GM23248 (cell line): ENCODE results near the gene TBC1D22A. TPM values are rescaled to one million over a fixed set of nuclear protein-coding genes. Genes with fewer than 3 reads are reported as not detected.
A peak's percentile ranks its signal among the peaks of the same experiment; 100 is the strongest.

Source experiments
- DNase-seq: peaks from one replicate; pipeline ENCODE4 v3.0.0-alpha.2; 2015
- H2AFZ ChIP-seq: fragments of 200-600 bp; sonication (generic); 2 replicates; pipeline ENCODE4 v1.6.1; 2016; ENCODE audit warnings: antibody characterized with exemption
- H3F3A ChIP-seq: fragments of 200-600 bp; sonication (generic); 2 replicates; pipeline ENCODE4 v1.6.1; 2016; ENCODE audit warnings: mild to moderate bottlenecking, antibody characterized with exemption, mixed run types; ENCODE audit not compliant: insufficient read depth
- H3K27ac ChIP-seq: fragments of 200-600 bp; sonication (generic); 2 replicates; pipeline ENCODE4 v1.5.1; 2016; ENCODE audit warnings: mild to moderate bottlenecking
- H3K27me3 ChIP-seq: fragments of 200-600 bp; sonication (generic); replicated peaks from 2 replicates; pipeline ENCODE4 v1.6.1; 2016; ENCODE audit warnings: mild to moderate bottlenecking; ENCODE audit not compliant: insufficient read depth
- H3K36me3 ChIP-seq: fragments of 200-600 bp; sonication (generic); 2 replicates; pipeline ENCODE4 v1.6.1; 2016; ENCODE audit warnings: low read depth, mild to moderate bottlenecking
- H3K4me1 ChIP-seq: fragments of 200-600 bp; sonication (generic); 2 replicates; pipeline ENCODE4 v1.6.1; 2016; ENCODE audit warnings: mild to moderate bottlenecking; ENCODE audit not compliant: insufficient read depth
- H3K4me2 ChIP-seq: fragments of 200-600 bp; sonication (generic); one replicate; pipeline ENCODE4 v1.6.1; 2016; ENCODE audit warnings: mild to moderate bottlenecking; ENCODE audit not compliant: unreplicated experiment
- H3K4me3 ChIP-seq: fragments of 200-600 bp; sonication (generic); 2 replicates; pipeline ENCODE4 v1.5.1; 2016; ENCODE audit warnings: mild to moderate bottlenecking
- H3K79me2 ChIP-seq: fragments of 200-600 bp; sonication (generic); 2 replicates; pipeline ENCODE4 v1.6.1; 2016; ENCODE audit warnings: mild to moderate bottlenecking; ENCODE audit not compliant: insufficient read depth
- H3K9ac ChIP-seq: fragments of 200-600 bp; sonication (generic); 2 replicates; pipeline ENCODE4 v1.6.1; 2016; ENCODE audit warnings: mild to moderate bottlenecking
- H3K9me2 ChIP-seq: fragments of 200-600 bp; sonication (generic); 2 replicates; pipeline ENCODE4 v1.6.1; 2016; ENCODE audit warnings: mixed run types, mild to moderate bottlenecking, moderate library complexity; ENCODE audit not compliant: insufficient read depth
- H3K9me3 ChIP-seq: fragments of 200-600 bp; sonication (generic); one replicate; pipeline ENCODE4 v1.6.1; 2017; ENCODE audit warnings: low read depth
- H4K20me1 ChIP-seq: fragments of 200-600 bp; sonication (generic); 2 replicates; pipeline ENCODE4 v1.6.0; 2016; ENCODE audit not compliant: insufficient read depth
- EZH2 ChIP-seq: fragments of 200-600 bp; sonication (generic); IDR thresholded peaks from 2 replicates; pipeline ENCODE4 v1.6.1; 2018; ENCODE audit warnings: antibody characterized with exemption, mild to moderate bottlenecking; ENCODE audit not compliant: insufficient read depth, poor library complexity, severe bottlenecking
- EZH2phosphoT487 ChIP-seq: fragments of 200-600 bp; sonication (generic); IDR thresholded peaks from 2 replicates; pipeline ENCODE4 v1.6.1; 2018; ENCODE audit warnings: antibody characterized with exemption, moderate library complexity, mild to moderate bottlenecking, low read depth; ENCODE audit not compliant: insufficient read depth
- WGBS, 2 experiments: methylation state at CpG; one replicate each; pipeline ENCODE4 v1.1.6; 2015 to 2017; ENCODE audit warnings: low lambda C conversion rate in 2 of 2, low coverage in 1 of 2; ENCODE audit errors: missing lambda C conversion rate in 2 of 2; 5-methylcytosine and 5-hydroxymethylcytosine counted together
- in situ Hi-C: fragments of 300-500 bp; cut with MboI; formaldehyde crosslinking; loops from 2 replicates; pipeline ENCODE4 v1.15.0; 2020
- polyA plus RNA-seq: library from polyadenylated mRNA; unstranded; fragments of >200 nt; fragmentation: Nextera tagmentation; extraction: Ambion mirVana; gene quantifications from 2 replicates; pipeline ENCODE4 v1.2.1, GENCODE V29; 2016
- total RNA-seq: library from RNA; depleted of rRNA; stranded (reverse); fragments of >200 nt; shearing (Covaris generic); gene quantifications from 2 replicates; pipeline ENCODE4 v1.2.3, GENCODE V29; 2014

The TBC1D22A gene
- total and polyA plus RNA-seq, 2 experiments from 2014 or later = 12.3 to 16.9 TPM

DNA sequence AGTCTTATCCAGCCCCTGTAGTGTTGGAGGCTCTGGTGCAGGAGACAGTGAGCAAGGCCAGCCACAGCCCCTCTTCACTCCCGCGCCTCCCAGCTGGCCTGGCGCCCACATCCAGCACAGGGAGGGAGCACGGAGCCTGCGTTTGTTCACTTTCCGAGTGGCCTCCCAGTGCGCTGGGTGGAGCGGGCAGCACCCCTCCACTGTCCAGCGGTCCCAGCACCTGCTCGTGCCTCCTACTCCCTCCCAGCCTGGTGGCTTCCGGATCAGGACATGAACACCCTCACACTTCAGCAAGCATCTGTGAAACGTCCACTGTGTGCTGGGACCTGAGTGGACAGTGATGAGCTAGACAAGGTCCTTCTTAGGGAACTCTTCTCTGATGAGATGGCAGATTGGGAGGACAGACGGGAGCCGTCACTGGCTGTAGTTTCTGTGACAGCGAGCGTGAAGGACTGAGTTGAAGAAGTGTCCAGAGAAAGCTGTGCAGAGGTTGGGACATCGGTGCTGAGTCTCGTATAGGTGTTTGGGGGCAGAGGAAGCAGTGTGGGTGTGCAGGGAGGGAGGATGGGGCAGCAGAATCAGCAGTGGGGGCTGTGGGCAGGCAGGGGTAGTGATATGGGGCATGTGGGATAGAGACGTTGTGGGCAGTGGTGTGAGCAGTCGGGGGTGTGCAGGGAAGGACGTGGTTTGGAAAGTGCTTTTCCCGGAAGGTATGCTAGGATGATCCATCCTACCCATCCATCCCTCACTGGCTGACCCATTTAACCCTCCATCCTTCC is 256.8 kb downstream of the TBC1D22A start:
- no peak overlapping the region for H2AFZ ChIP-seq
- no peaks in the 10 kb centered on the region for H3K9me3 ChIP-seq
- H3F3A ChIP-seq = no peaks in the 10 kb centered on the region
- no peak overlapping the region for H3K9ac ChIP-seq
- no peaks in the 10 kb centered on the region for H4K20me1 ChIP-seq
- no peaks in the 10 kb centered on the region for H3K79me2 ChIP-seq
- no peak overlapping the region for H3K4me2 ChIP-seq
- H3K36me3 ChIP-seq = no peaks in the 10 kb centered on the region
- H3K4me1 ChIP-seq = peaks cover 3% of the 10 kb centered on the region; the same call in 1 of the 2 replicates
- DNase-seq = no peak
- in situ Hi-C loops = no loop called here
- H3K9me2 ChIP-seq = no peaks in the 10 kb centered on the region
- H3K27ac ChIP-seq = no peak overlapping the region
- H3K27me3 ChIP-seq = no peaks in the 10 kb centered on the region
- whole genome bisulfite sequencing, 2 experiments = 88 to 92% methylated on average over 19 to 22 of the region's 22 CpGs
- H3K4me3 ChIP-seq = no peak overlapping the region
- TF ChIP-seq EZH2phosphoT487 = no peak
- TF ChIP-seq EZH2 = no peak

DNA sequence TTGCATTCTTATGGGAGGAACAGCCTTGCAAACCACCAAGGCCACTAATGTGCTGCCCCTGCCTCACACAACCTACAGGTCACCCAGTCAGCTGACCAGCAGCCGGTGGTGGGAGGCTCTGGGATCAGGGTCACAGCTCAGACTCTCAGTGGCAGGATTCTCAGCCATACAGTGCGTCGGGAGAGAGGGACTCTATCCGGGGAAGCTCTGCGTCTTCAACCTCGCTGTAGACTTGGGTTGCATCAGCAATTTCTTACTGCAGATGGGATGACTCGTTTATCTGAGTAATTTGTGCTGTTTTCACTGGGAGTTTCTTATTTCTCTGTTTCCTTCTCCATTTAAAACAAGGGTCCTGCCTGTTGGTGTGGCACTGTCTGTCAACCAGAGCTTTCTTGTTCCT is 257.7 kb downstream of the TBC1D22A start:
- TF ChIP-seq EZH2phosphoT487 = no peak
- TF ChIP-seq EZH2 = no peak
- Histone ChIP-seq H2AFZ (no peak overlapping the region), H3F3A (no peaks in the 10 kb centered on the region), H3K27me3 (no peaks in the 10 kb centered on the region), H3K9me2 (no peaks in the 10 kb centered on the region), H4K20me1 (no peaks in the 10 kb centered on the region), H3K36me3 (no peaks in the 10 kb centered on the region), H3K9me3 (no peaks in the 10 kb centered on the region), H3K9ac (no peak overlapping the region), H3K79me2 (no peaks in the 10 kb centered on the region), H3K4me1 (peaks cover 3% of the 10 kb centered on the region; the same call in 1 of the 2 replicates), H3K27ac (no peak overlapping the region), H3K4me3 (no peak overlapping the region), H3K4me2 (no peak overlapping the region)
- 73 to 77% methylated on average over 7 of the region's 7 CpGs for WGBS, 2 experiments
- DNase-seq = peak; percentile 57
- in situ Hi-C loops = no loop called here

DNA sequence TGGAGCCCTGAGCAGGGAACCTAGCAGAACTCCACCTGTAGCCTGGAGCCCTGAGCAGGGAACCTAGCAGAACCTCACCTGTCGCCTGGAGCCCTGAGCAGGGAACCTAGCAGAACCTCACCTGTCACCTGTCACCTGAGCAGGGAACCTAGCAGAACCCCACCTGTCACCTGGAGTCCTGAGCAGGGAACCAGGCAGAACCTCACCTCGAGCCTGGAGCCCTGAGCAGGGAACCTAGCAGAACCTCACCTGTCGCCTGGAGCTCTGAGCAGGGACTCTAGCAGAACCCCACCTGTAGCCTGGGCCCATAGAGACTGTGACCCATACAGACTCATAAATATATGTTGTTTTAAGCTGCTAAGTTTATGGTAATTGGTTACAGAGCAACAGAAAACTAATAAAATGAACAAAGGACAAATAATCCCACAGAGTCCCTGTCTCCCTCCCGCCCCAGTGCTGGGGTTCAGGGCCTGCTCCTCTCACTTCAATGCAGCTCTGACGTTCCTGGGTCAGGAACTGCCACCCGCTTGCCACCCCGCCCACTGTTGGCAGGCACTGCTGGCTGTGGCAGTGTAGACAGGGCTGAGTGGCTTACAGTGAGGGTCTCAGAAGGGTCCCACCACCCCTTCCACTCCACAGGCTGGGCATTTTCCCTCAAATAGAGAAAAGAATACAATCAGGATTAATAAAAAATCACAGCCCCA is 259.1 kb downstream of the TBC1D22A start:
- no peak overlapping the region for H3K9ac ChIP-seq
- WGBS, 2 experiments = 89 to 94% methylated on average over 7 of the region's 7 CpGs
- H3K27ac ChIP-seq = no peak overlapping the region
- H3K79me2 ChIP-seq = no peaks in the 10 kb centered on the region
- DNase-seq = no peak
- H3K4me2 ChIP-seq = no peak overlapping the region
- in situ Hi-C loops = no loop called here
- H3K4me3 ChIP-seq = no peak overlapping the region
- no peak overlapping the region for H2AFZ ChIP-seq
- H3F3A ChIP-seq = no peaks in the 10 kb centered on the region
- peaks cover 3% of the 10 kb centered on the region; the same call in 1 of the 2 replicates for H3K4me1 ChIP-seq
- H3K9me3 ChIP-seq = no peaks in the 10 kb centered on the region
- no peaks in the 10 kb centered on the region for H3K27me3 ChIP-seq
- no peaks in the 10 kb centered on the region for H3K36me3 ChIP-seq
- TF ChIP-seq EZH2phosphoT487 = no peak
- no peak for TF ChIP-seq EZH2
- no peaks in the 10 kb centered on the region for H3K9me2 ChIP-seq
- H4K20me1 ChIP-seq = no peaks in the 10 kb centered on the region

DNA sequence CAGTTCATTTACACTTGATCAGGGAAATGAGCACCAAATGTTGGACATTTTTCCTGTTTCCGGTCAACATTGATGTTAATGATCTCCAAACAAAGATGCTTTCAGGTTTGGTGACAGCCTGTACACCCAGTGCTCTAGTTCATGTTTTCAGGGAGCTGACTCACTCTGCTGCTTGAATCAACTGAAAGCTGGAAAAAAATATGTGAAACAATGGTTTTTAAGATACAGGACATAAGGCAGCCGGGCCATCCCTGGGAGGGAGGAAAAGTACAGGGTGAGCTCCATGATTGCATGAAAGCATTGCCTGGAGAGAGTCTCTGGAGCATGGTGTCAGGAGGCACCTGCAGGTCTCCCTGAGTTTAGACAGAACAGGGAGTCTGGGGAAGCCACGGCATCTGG is 259.6 kb downstream of the TBC1D22A start:
- TF ChIP-seq EZH2phosphoT487 = no peak
- no peak for TF ChIP-seq EZH2
- in situ Hi-C loops = no loop called here
- no peaks in the 10 kb centered on the region for H3K79me2 ChIP-seq
- H3K27ac ChIP-seq = no peak overlapping the region
- no peaks in the 10 kb centered on the region for H3K36me3 ChIP-seq
- H3K27me3 ChIP-seq = no peaks in the 10 kb centered on the region
- H2AFZ ChIP-seq = no peak overlapping the region
- H3K4me3 ChIP-seq = no peak overlapping the region
- H3K9me3 ChIP-seq = no peaks in the 10 kb centered on the region
- H3K9me2 ChIP-seq = no peaks in the 10 kb centered on the region
- H3F3A ChIP-seq = no peaks in the 10 kb centered on the region
- DNase-seq = peak; percentile 13
- WGBS, 2 experiments = 78 to 85% methylated on average over 3 of the region's 3 CpGs
- peaks cover 3% of the 10 kb centered on the region; the same call in 1 of the 2 replicates for H3K4me1 ChIP-seq
- no peak overlapping the region for H3K4me2 ChIP-seq
- H4K20me1 ChIP-seq = no peaks in the 10 kb centered on the region
- H3K9ac ChIP-seq = no peak overlapping the region
